Colonic mucosa (tissue), 4 donors: ENCODE measurements around the gene AAR2. TPM values are rescaled to one million over a fixed set of nuclear protein-coding genes. Genes with fewer than 3 reads are reported as not detected.

Experiments
- DNase-seq: peaks from one replicate; pipeline ENCODE4 v3.0.0-alpha.2; 2020
- H3K27ac ChIP-seq: fragments of 200-600 bp; one replicate; pipeline ENCODE4 v1.8.0; 2021
- H3K27me3 ChIP-seq: fragments of 200-600 bp; one replicate; pipeline ENCODE4 v1.8.0; 2021
- H3K36me3 ChIP-seq: fragments of 200-600 bp; one replicate; pipeline ENCODE4 v1.8.0; 2021
- H3K4me1 ChIP-seq: fragments of 200-600 bp; one replicate; pipeline ENCODE4 v1.8.0; 2021; ENCODE audit warnings: mild to moderate bottlenecking
- H3K4me3 ChIP-seq: fragments of 200-600 bp; one replicate; pipeline ENCODE4 v1.8.0; 2021
- H3K9ac ChIP-seq, 2 donors: one replicate each; pipeline ENCODE4 v1.7.0; 2013; ENCODE audit warnings: control low read depth in 2 of 2, low read depth in 2 of 2, low read length in 2 of 2
- H3K9me3 ChIP-seq: fragments of 200-600 bp; one replicate; pipeline ENCODE4 v1.8.0; 2021
- CTCF ChIP-seq: fragments of 200-600 bp; IDR thresholded peaks from one replicate; pipeline ENCODE4 v1.8.0; 2022; ENCODE audit warnings: antibody characterized with exemption, mild to moderate bottlenecking
- intact Hi-C: fragments of 100-400 bp; cut with DNase I; formaldehyde crosslinking; loops from one replicate; pipeline ENCODE4 v1.14.1; 2022
- total RNA-seq, 2 donors: library from RNA; stranded (reverse); fragmentation: NEBNext Ultra II Directional in 1 of 2; extraction: Animal tissue kit (Norgen Biotek cat#: 25700) in 1 of 2; gene quantifications; one replicate each; pipeline ENCODE4 v1.2.1, GENCODE V29; 2021
- donor health status: healthy.
- donor health status: DM: no; HTN: no; CAD: no.
- donor health status: DM: no; HTN: no; CAD: no.

Gene AAR2
- total RNA-seq, 2 donors from 2014 or later = 16.1 to 19.9 TPM

- TF ChIP-seq CTCF = no peak
- intact Hi-C loops = no loop called here
- Histone ChIP-seq H3K36me3 (no peaks in the 10 kb centered on the region), H3K27ac (no peak overlapping the region), H3K27me3 (peaks cover 3% of the 10 kb centered on the region), H3K4me3 (no peak overlapping the region), H3K9ac (no peak overlapping the region), H3K4me1 (no peaks in the 10 kb centered on the region), H3K9me3 (no peaks in the 10 kb centered on the region)
- DNase-seq = no peak
Measured at GRCh38 chr20:36298795-36299339, 62.6 kb downstream of the AAR2 start.

- no peak overlapping the region for H3K9ac ChIP-seq
- intact Hi-C loops = no loop called here
- no peak for DNase-seq
- H3K27ac ChIP-seq = no peak overlapping the region
- H3K27me3 ChIP-seq = peaks cover 7% of the 10 kb centered on the region
- H3K9me3 ChIP-seq = no peaks in the 10 kb centered on the region
- H3K36me3 ChIP-seq = no peaks in the 10 kb centered on the region
- H3K4me3 ChIP-seq = no peak overlapping the region
- H3K4me1 ChIP-seq = no peaks in the 10 kb centered on the region
- TF ChIP-seq CTCF = no peak
Measured at GRCh38 chr20:36299459-36299858, 63.2 kb downstream of the AAR2 start.

GRCh38 chr20:36301359-36302119, 65.3 kb downstream of the AAR2 start:
- Histone ChIP-seq H3K4me3 (no peak overlapping the region), H3K27ac (no peak overlapping the region), H3K9me3 (no peaks in the 10 kb centered on the region), H3K27me3 (peaks cover 23% of the 10 kb centered on the region), H3K9ac (no peak overlapping the region), H3K4me1 (no peaks in the 10 kb centered on the region), H3K36me3 (no peaks in the 10 kb centered on the region)
- intact Hi-C loops = no loop called here
- TF ChIP-seq CTCF = no peak
- no peak for DNase-seq

- no peak for TF ChIP-seq CTCF
- H3K9ac ChIP-seq = no peak overlapping the region
- H3K27ac ChIP-seq = no peak overlapping the region
- H3K4me3 ChIP-seq = no peak overlapping the region
- no peaks in the 10 kb centered on the region for H3K9me3 ChIP-seq
- H3K4me1 ChIP-seq = no peaks in the 10 kb centered on the region
- H3K36me3 ChIP-seq = no peaks in the 10 kb centered on the region
- no peak for DNase-seq
- peaks cover 39% of the 10 kb centered on the region for H3K27me3 ChIP-seq
- intact Hi-C loops = no loop called here
Measured at GRCh38 chr20:36303020-36303595, 66.8 kb downstream of the AAR2 start.

- H3K27me3 ChIP-seq = peaks cover 42% of the 10 kb centered on the region
- H3K9ac ChIP-seq = no peak overlapping the region
- DNase-seq = no peak
- no peaks in the 10 kb centered on the region for H3K4me1 ChIP-seq
- intact Hi-C loops = no loop called here
- no peaks in the 10 kb centered on the region for H3K9me3 ChIP-seq
- TF ChIP-seq CTCF = no peak
- no peak overlapping the region for H3K4me3 ChIP-seq
- no peak overlapping the region for H3K27ac ChIP-seq
- H3K36me3 ChIP-seq = no peaks in the 10 kb centered on the region
Measured at GRCh38 chr20:36303831-36304230, 67.6 kb downstream of the AAR2 start.
